HepG2 (cell line): ENCODE measurements around the gene GLYR1. TPM values are rescaled to one million over a fixed set of nuclear protein-coding genes. Genes with fewer than 3 reads are reported as not detected.

ENCODE experiments used
- HNRNPUL1 ChIP-seq: fragments of 200-400 bp; formaldehyde crosslinking; IDR thresholded peaks from 2 replicates; pipeline ENCODE4 v1.6.1; 2017; ENCODE audit warnings: low read depth, mild to moderate bottlenecking, low read length, moderate library complexity
- JDP2 ChIP-seq: sonication (generic); formaldehyde crosslinking; IDR thresholded peaks from 2 replicates; pipeline ENCODE4 v1.8.1; 2022; ENCODE audit warnings: missing genetic modification reagents, borderline replicate concordance
- PCBP1 ChIP-seq: fragments of 200-400 bp; formaldehyde crosslinking; IDR thresholded peaks from 2 replicates; pipeline ENCODE4 v1.6.1; 2017; ENCODE audit warnings: mild to moderate bottlenecking, low read depth, low read length, borderline replicate concordance
- POLR2A ChIP-seq, 2 experiments: IDR thresholded peaks; 2 replicates each; pipeline ENCODE4 v1.6.1; 2011; ENCODE audit warnings: low read depth in 2 of 2, low read length in 2 of 2, mild to moderate bottlenecking in 1 of 2, moderate library complexity in 1 of 2; ENCODE audit not compliant: insufficient read depth in 1 of 2
- RXRA ChIP-seq: sonication (generic); formaldehyde crosslinking; IDR thresholded peaks from 2 replicates; pipeline ENCODE4 v1.5.1; 2020; ENCODE audit warnings: missing genetic modification reagents
- ZFP36 ChIP-seq: fragments of 150-350 bp; IDR thresholded peaks from 2 replicates; pipeline ENCODE4 v1.6.1; 2018; ENCODE audit warnings: borderline replicate concordance, low read length, low read depth; ENCODE audit not compliant: partially characterized antibody
- ZNF24 ChIP-seq: fragments of 450-650 bp; IDR thresholded peaks from 2 replicates; pipeline ENCODE4 v1.6.1; 2017; ENCODE audit warnings: antibody characterized with exemption, mild to moderate bottlenecking
- ZNF484 ChIP-seq: sonication (generic); formaldehyde crosslinking; IDR thresholded peaks from 2 replicates; pipeline ENCODE4 v1.5.1; 2020; ENCODE audit warnings: mild to moderate bottlenecking, low read depth, missing genetic modification reagents, borderline replicate concordance
- ZNF563 ChIP-seq: sonication (generic); formaldehyde crosslinking; IDR thresholded peaks from 2 replicates; pipeline ENCODE4 v1.8.0; 2022; ENCODE audit warnings: mild to moderate bottlenecking, moderate library complexity, missing genetic modification reagents
- polyA plus RNA-seq, 8 experiments: library from polyadenylated mRNA; depleted of rRNA in 3 of 8; stranded (reverse) in 7 of 8; unstranded in 1 of 8; fragments of >200 nt; fragmentation: Illumina TruSeq in 4 of 8; extraction: Trizol in 4 of 8; gene quantifications; 2 replicates each; pipeline versions ENCODE4 v1.2.1 to v1.2.3, GENCODE V29; 2011 to 2016; ENCODE audit warnings: low read depth in 4 of 8, missing spikeins in 1 of 8, mixed read lengths in 1 of 8; ENCODE audit not compliant: insufficient read depth in 1 of 8
- total RNA-seq, 5 experiments: library from RNA; depleted of rRNA; stranded (reverse); fragments of >200 nt; fragmentation: Illumina TruSeq; extraction: Trizol; gene quantifications; 2 replicates each; pipeline ENCODE4 v1.2.3, GENCODE V29; 2016; ENCODE audit warnings: low read depth in 1 of 5
- TF ChIP-seq, protein P1 (sequence below): sonication (generic); formaldehyde crosslinking; IDR thresholded peaks from 2 replicates; pipeline ENCODE4 v1.5.1; 2020; ENCODE audit warnings: mild to moderate bottlenecking, missing genetic modification reagents, moderate library complexity
- TF ChIP-seq, protein P2 (sequence below): sonication (generic); formaldehyde crosslinking; IDR thresholded peaks from 2 replicates; pipeline ENCODE4 v1.9.0; 2021; ENCODE audit warnings: missing genetic modification reagents, mild to moderate bottlenecking, borderline replicate concordance
- TF ChIP-seq, protein P3 (sequence below): sonication (generic); formaldehyde crosslinking; IDR thresholded peaks from 2 replicates; pipeline ENCODE4 v1.5.1; 2020; ENCODE audit warnings: mild to moderate bottlenecking, missing genetic modification reagents, moderate library complexity
- TF ChIP-seq, protein P4 (sequence below): IDR thresholded peaks from 2 replicates; pipeline ENCODE4 v1.4.0; 2020; ENCODE audit warnings: mild to moderate bottlenecking, missing genetic modification reagents
- TF ChIP-seq, protein P5 (sequence below): IDR thresholded peaks from 2 replicates; pipeline ENCODE4 v1.6.1; 2016; ENCODE audit warnings: missing compliant biosample characterization, missing genetic modification reagents, borderline replicate concordance

GLYR1 gene
- total and polyA plus RNA-seq, 2 of the 13 experiments (the other 11 are each of a cell fraction or from before 2014, with no cell fraction given), result 28.3 to 48.7 TPM

DNA sequence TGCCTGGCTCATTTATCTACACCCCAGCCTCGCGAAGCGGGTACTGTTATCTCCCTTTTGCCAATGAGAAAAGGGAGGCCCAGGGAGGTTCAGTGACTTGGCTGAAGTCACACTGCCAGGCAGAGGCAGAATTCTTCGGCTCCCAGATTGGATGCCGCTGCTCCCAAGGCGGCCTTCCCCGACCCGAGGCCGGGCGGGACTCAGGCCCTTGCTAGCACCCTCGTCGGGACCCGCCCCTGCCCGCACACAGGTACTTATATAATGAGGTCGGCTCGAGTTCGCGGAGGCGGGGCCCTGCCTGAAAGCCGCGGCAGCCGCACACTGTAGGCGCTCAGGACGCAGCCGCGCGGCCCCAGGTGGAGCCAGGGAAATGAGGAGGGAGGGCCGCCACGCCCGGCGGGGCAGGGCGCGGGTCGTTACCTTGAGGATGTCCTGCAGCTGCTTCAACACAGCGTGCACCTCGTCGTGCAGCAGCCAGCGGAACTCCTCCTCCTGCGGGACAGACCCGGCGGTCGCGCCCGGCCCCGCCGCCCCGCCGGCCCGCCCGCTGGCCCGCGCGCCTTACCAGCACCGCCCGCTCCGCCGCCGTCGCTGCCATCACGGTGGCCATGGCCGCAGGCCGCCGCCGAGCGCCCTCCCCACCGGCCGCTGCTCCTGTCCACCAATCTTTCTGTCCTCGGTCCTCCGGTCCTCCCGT lies 45.0 kb downstream of the GLYR1 start, which contains the start of gene ROGDI (continued):
- TF ChIP-seq, protein P1, sequence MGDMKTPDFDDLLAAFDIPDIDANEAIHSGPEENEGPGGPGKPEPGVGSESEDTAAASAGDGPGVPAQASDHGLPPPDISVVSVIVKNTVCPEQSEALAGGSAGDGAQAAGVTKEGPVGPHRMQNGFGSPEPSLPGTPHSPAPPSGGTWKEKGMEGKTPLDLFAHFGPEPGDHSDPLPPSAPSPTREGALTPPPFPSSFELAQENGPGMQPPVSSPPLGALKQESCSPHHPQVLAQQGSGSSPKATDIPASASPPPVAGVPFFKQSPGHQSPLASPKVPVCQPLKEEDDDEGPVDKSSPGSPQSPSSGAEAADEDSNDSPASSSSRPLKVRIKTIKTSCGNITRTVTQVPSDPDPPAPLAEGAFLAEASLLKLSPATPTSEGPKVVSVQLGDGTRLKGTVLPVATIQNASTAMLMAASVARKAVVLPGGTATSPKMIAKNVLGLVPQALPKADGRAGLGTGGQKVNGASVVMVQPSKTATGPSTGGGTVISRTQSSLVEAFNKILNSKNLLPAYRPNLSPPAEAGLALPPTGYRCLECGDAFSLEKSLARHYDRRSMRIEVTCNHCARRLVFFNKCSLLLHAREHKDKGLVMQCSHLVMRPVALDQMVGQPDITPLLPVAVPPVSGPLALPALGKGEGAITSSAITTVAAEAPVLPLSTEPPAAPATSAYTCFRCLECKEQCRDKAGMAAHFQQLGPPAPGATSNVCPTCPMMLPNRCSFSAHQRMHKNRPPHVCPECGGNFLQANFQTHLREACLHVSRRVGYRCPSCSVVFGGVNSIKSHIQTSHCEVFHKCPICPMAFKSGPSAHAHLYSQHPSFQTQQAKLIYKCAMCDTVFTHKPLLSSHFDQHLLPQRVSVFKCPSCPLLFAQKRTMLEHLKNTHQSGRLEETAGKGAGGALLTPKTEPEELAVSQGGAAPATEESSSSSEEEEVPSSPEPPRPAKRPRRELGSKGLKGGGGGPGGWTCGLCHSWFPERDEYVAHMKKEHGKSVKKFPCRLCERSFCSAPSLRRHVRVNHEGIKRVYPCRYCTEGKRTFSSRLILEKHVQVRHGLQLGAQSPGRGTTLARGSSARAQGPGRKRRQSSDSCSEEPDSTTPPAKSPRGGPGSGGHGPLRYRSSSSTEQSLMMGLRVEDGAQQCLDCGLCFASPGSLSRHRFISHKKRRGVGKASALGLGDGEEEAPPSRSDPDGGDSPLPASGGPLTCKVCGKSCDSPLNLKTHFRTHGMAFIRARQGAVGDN (CRISPR knock-in tag), result peak; percentile 79
- no peak for TF ChIP-seq ZFP36
- TF ChIP-seq, protein P2, sequence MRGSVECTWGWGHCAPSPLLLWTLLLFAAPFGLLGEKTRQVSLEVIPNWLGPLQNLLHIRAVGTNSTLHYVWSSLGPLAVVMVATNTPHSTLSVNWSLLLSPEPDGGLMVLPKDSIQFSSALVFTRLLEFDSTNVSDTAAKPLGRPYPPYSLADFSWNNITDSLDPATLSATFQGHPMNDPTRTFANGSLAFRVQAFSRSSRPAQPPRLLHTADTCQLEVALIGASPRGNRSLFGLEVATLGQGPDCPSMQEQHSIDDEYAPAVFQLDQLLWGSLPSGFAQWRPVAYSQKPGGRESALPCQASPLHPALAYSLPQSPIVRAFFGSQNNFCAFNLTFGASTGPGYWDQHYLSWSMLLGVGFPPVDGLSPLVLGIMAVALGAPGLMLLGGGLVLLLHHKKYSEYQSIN (CRISPR knock-in tag), result no peak
- TF ChIP-seq RXRA, result peak; percentile 98
- TF ChIP-seq POLR2A (IDR thresholded peaks at IDR 0.05; ENCODE audit: insufficient read depth in 1 of 2, low read depth in 2 of 2, low read length in 2 of 2), result peak in 1 of 2 experiments; percentile 65; a peak in 3 of 4 replicates
- TF ChIP-seq PCBP1, result no peak
- TF ChIP-seq, protein P3, sequence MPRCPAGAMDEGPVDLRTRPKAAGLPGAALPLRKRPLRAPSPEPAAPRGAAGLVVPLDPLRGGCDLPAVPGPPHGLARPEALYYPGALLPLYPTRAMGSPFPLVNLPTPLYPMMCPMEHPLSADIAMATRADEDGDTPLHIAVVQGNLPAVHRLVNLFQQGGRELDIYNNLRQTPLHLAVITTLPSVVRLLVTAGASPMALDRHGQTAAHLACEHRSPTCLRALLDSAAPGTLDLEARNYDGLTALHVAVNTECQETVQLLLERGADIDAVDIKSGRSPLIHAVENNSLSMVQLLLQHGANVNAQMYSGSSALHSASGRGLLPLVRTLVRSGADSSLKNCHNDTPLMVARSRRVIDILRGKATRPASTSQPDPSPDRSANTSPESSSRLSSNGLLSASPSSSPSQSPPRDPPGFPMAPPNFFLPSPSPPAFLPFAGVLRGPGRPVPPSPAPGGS, result no peak
- TF ChIP-seq, protein P4, sequence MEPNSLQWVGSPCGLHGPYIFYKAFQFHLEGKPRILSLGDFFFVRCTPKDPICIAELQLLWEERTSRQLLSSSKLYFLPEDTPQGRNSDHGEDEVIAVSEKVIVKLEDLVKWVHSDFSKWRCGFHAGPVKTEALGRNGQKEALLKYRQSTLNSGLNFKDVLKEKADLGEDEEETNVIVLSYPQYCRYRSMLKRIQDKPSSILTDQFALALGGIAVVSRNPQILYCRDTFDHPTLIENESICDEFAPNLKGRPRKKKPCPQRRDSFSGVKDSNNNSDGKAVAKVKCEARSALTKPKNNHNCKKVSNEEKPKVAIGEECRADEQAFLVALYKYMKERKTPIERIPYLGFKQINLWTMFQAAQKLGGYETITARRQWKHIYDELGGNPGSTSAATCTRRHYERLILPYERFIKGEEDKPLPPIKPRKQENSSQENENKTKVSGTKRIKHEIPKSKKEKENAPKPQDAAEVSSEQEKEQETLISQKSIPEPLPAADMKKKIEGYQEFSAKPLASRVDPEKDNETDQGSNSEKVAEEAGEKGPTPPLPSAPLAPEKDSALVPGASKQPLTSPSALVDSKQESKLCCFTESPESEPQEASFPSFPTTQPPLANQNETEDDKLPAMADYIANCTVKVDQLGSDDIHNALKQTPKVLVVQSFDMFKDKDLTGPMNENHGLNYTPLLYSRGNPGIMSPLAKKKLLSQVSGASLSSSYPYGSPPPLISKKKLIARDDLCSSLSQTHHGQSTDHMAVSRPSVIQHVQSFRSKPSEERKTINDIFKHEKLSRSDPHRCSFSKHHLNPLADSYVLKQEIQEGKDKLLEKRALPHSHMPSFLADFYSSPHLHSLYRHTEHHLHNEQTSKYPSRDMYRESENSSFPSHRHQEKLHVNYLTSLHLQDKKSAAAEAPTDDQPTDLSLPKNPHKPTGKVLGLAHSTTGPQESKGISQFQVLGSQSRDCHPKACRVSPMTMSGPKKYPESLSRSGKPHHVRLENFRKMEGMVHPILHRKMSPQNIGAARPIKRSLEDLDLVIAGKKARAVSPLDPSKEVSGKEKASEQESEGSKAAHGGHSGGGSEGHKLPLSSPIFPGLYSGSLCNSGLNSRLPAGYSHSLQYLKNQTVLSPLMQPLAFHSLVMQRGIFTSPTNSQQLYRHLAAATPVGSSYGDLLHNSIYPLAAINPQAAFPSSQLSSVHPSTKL (CRISPR knock-in tag), result peak; percentile 23; the same call in 1 of the 2 replicates
- TF ChIP-seq ZNF563 (CRISPR knock-in tag), result peak; percentile 47; the same call in 1 of the 2 replicates
- no peak for TF ChIP-seq ZNF24
- no peak for TF ChIP-seq ZNF484 (CRISPR knock-in tag)
- TF ChIP-seq, protein P5, sequence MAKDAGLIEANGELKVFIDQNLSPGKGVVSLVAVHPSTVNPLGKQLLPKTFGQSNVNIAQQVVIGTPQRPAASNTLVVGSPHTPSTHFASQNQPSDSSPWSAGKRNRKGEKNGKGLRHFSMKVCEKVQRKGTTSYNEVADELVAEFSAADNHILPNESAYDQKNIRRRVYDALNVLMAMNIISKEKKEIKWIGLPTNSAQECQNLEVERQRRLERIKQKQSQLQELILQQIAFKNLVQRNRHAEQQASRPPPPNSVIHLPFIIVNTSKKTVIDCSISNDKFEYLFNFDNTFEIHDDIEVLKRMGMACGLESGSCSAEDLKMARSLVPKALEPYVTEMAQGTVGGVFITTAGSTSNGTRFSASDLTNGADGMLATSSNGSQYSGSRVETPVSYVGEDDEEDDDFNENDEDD, result peak; percentile 71
- no peak for TF ChIP-seq HNRNPUL1
- TF ChIP-seq JDP2, result no peak
